T47D (cell line): ENCODE data around the gene MMP24.

Source experiments
- DNase-seq, 2 experiments: peaks; one replicate each; pipeline versions ENCODE4 v3.0.0 to v3.0.0-alpha.2; 2011 to 2012; ENCODE audit warnings: low read depth in 1 of 2, low spot score in 1 of 2
- JUND ChIP-seq: IDR thresholded peaks from 2 replicates; pipeline ENCODE4 v1.6.1; 2012; ENCODE audit warnings: low read depth
- in situ Hi-C: cut with HindIII; loops from 2 replicates; pipeline ENCODE4 v1.10.0; 2016; ENCODE audit warnings: low sequenced_read_pairs, low pct_unique_long_range_greater_than_20kb

MMP24 gene

GRCh38 chr20:35281506-35282101 is 55.1 kb downstream of the MMP24 start:
- no peak for TF ChIP-seq JUND
- in situ Hi-C loops, result no loop called here
- DNase-seq, result no peak

- TF ChIP-seq JUND, result no peak
- in situ Hi-C loops, result no loop called here
- no peak for DNase-seq
Observed at GRCh38 chr20:35283441-35284266, 57.2 kb downstream of the MMP24 start.

GRCh38 chr20:35284267-35284991 is 57.9 kb downstream of the MMP24 start, which contains the start of gene EIF6:
EIF6 (minus strand) TSS chr20:35284772; CDS start chr20:35284487, 285 bp downstream.
- peak; percentile 93 for DNase-seq
- TF ChIP-seq JUND, result no peak

GRCh38 chr20:35284992-35285805 is 58.7 kb downstream of the MMP24 start:
- no peak for DNase-seq
- TF ChIP-seq JUND, result no peak
- in situ Hi-C loops, result no loop called here

More at GRCh38 chr20:35284267-35284991, 57.9 kb downstream of the MMP24 start, which contains the start of gene EIF6:
- in situ Hi-C loops, result no loop called here

- TF ChIP-seq JUND, result no peak
- in situ Hi-C loops, result no loop called here
Observed at GRCh38 chr20:35285806-35286076, 59.3 kb downstream of the MMP24 start.

GRCh38 chr20:35286077-35286898 is 59.8 kb downstream of the MMP24 start:
- in situ Hi-C loops, result no loop called here
- DNase-seq, result no peak
- TF ChIP-seq JUND, result no peak

More at GRCh38 chr20:35285806-35286076, 59.3 kb downstream of the MMP24 start:
- DNase-seq, result peak in 1 of 2 experiments; percentile 37

GRCh38 chr20:35286899-35287508 is 60.5 kb downstream of the MMP24 start:
- in situ Hi-C loops, result no loop called here
- no peak for TF ChIP-seq JUND
- DNase-seq, result no peak

GRCh38 chr20:35287509-35288324 is 61.2 kb downstream of the MMP24 start:
- TF ChIP-seq JUND, result no peak
- in situ Hi-C loops, result no loop called here
- no peak for DNase-seq

GRCh38 chr20:35288325-35289060 is 62.0 kb downstream of the MMP24 start:
- in situ Hi-C loops, result no loop called here
- no peak for DNase-seq
- no peak for TF ChIP-seq JUND
